Esophagus muscularis mucosa (tissue), 4 donors: Measurements from ENCODE around the gene PLCH1. TPM values are rescaled to one million over a fixed set of nuclear protein-coding genes. Genes with fewer than 3 reads are reported as not detected.
"Not testable (repeated sequence)": the region's sequence is repeated elsewhere in the genome, so short reads cannot be mapped to it uniquely, and the experiment has no call there.

Experiments used
- DNase-seq: peaks from one replicate; pipeline ENCODE4 v3.0.0-alpha.2; 2017; ENCODE audit errors: extremely low spot score
- H3K27ac ChIP-seq, 4 donors: fragments of 200-600 bp; sonication (generic); replicated peaks in 1 of 4; 1 replicate in 3 of 4; 2 replicates in 1 of 4; pipeline ENCODE4 v1.5.1; 2016 to 2019; ENCODE audit warnings: mild to moderate bottlenecking in 1 of 4
- H3K27me3 ChIP-seq, 4 donors: fragments of 200-600 bp; sonication (generic); one replicate each; pipeline versions ENCODE4 v1.5.1 to v1.6.0; 2016 to 2019
- H3K36me3 ChIP-seq, 4 donors: fragments of 200-600 bp; sonication (generic); one replicate each; pipeline ENCODE4 v1.5.1; 2016 to 2019
- H3K4me1 ChIP-seq, 4 donors: fragments of 200-600 bp; sonication (generic); one replicate each; pipeline ENCODE4 v1.5.1; 2016 to 2019
- H3K4me3 ChIP-seq, 4 donors: fragments of 200-600 bp; sonication (generic); 1 replicate in 2 of 4; 2 replicates in 2 of 4; pipeline ENCODE4 v1.5.1; 2016 to 2019; ENCODE audit warnings: mild to moderate bottlenecking in 4 of 4, moderate library complexity in 1 of 4
- H3K9me3 ChIP-seq, 4 donors: fragments of 200-600 bp; sonication (generic); 1 replicate in 3 of 4; 2 replicates in 1 of 4; pipeline ENCODE4 v1.5.1; 2016 to 2019
- CTCF ChIP-seq, 3 experiments: fragments of 200-600 bp in 2 of 3; fragments of 450-650 bp in 1 of 3; sonication (generic) in 2 of 3; IDR thresholded peaks; one replicate each; pipeline ENCODE4 v1.5.1; 2017 to 2019; ENCODE audit warnings: antibody characterized with exemption in 3 of 3, mild to moderate bottlenecking in 2 of 3, moderate library complexity in 1 of 3
- EP300 ChIP-seq: sonication (generic); formaldehyde crosslinking; IDR thresholded peaks from one replicate; pipeline ENCODE4 v1.6.1; 2017; ENCODE audit warnings: antibody characterized with exemption
- POLR2A ChIP-seq: fragments of 450-650 bp; IDR thresholded peaks from one replicate; pipeline ENCODE4 v1.6.1; 2017; ENCODE audit warnings: antibody characterized with exemption, moderate library complexity, mild to moderate bottlenecking, low read depth
- POLR2AphosphoS5 ChIP-seq, 2 donors: sonication (generic); formaldehyde crosslinking; IDR thresholded peaks; one replicate each; pipeline ENCODE4 v1.6.1; 2017; ENCODE audit warnings: antibody characterized with exemption in 2 of 2
- WGBS: methylation state at CpG from one replicate; pipeline ENCODE4 v1.1.5; 2018; 5-methylcytosine and 5-hydroxymethylcytosine counted together
- intact Hi-C: fragments of 100-400 bp; cut with DNase I; formaldehyde crosslinking; loops from one replicate; pipeline ENCODE4 v1.15.1; 2023
- total RNA-seq, 4 donors: library from RNA; depleted of rRNA; stranded (reverse); fragments of >200 nt; gene quantifications; one replicate each; pipeline versions ENCODE4 v1.1.0 to v1.2.1, GENCODE V29; 2016

PLCH1 gene
- total RNA-seq, 4 donors from 2014 or later: under 0.01 to 0.52 (median 0.36) TPM

DNA sequence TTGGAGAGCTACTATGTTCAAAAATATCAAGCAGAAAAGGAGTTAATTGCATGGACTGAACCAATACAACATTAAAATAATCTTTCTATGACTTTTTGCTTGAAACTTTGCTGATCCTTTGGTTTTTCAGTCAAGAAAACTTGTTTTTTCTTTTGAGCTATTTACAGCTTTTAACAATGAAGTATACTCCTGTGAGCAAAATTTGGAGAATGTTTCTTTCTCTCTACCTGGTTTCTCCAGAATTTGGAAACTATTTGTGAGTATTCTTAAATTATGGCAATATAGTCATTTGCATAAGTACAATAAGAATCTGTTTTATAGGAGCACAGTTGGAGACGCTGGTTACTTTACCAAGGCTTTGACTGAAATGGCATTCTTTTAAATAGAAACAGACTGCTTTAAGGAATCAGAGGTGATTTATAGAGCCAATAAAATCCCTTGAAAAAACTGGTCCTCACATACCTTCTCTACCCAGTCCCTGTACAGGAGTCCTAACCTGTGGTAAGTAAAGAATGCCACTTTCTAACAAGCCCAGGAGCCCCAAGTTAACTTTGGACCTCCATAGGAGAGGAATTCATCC is 127.4 kb downstream of the PLCH1 start:
- intact Hi-C loops: no loop called here
- peaks cover 0 to 8% (median 4%) of the 10 kb centered on the region in 4 donors for H3K9me3 ChIP-seq
- no peaks in the 10 kb centered on the region for H3K4me1 ChIP-seq
- WGBS: 100% methylated on average over 1 of the region's 1 CpG
- TF ChIP-seq POLR2AphosphoS5 (IDR thresholded peaks at IDR 0.05): no peak
- TF ChIP-seq POLR2A: no peak
- no peak for TF ChIP-seq CTCF (IDR thresholded peaks at IDR 0.05)
- no peak for TF ChIP-seq EP300
- H3K36me3 ChIP-seq: no peaks in the 10 kb centered on the region
- DNase-seq: no peak
- no peaks in the 10 kb centered on the region for H3K27me3 ChIP-seq
- H3K27ac ChIP-seq: no peak overlapping the region
- no peak overlapping the region for H3K4me3 ChIP-seq

DNA sequence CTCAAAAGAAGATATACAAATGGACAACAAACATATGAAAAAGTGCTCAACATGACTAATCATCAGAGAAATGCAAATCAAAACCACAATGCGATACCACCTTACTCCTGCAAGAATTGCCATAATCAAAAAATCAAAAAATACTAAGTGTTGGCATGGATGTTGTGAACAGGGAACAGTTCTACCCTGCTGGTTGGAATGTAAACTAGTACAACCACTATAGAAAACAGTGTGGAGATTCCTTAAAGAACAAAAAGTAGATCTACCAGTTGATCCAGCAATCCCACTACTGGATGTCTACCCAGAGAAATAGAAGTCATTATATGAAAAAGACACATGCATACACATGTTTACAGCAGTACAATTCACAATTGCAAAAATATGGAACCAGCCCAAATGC is 129.7 kb downstream of the PLCH1 start:
- H3K27ac ChIP-seq, H3K4me3 ChIP-seq, DNase-seq, H3K4me1 ChIP-seq, H3K9me3 ChIP-seq, H3K36me3 ChIP-seq, intact Hi-C loops, H3K27me3 ChIP-seq: not testable (repeated sequence)
- 93% methylated on average over 1 of the region's 1 CpG for WGBS

GRCh38 chr3:155614410-155614809 is 130.5 kb downstream of the PLCH1 start:
- H3K36me3 ChIP-seq, H3K27me3 ChIP-seq, H3K4me3 ChIP-seq, H3K4me1 ChIP-seq, intact Hi-C loops, H3K27ac ChIP-seq, DNase-seq, H3K9me3 ChIP-seq: not testable (repeated sequence)

- H3K36me3 ChIP-seq: no peaks in the 10 kb centered on the region
- no peak for TF ChIP-seq POLR2AphosphoS5 (IDR thresholded peaks at IDR 0.05)
- no peak for TF ChIP-seq POLR2A
- no peak for TF ChIP-seq EP300
- no peak for TF ChIP-seq CTCF (IDR thresholded peaks at IDR 0.05)
- H3K27me3 ChIP-seq: no peaks in the 10 kb centered on the region
- H3K27ac ChIP-seq: no peak overlapping the region
- peaks cover 0 to 12% (median 8%) of the 10 kb centered on the region in 4 donors for H3K9me3 ChIP-seq
- no peak overlapping the region for H3K4me3 ChIP-seq
- intact Hi-C loops: no loop called here
- H3K4me1 ChIP-seq: no peaks in the 10 kb centered on the region
- DNase-seq: no peak
These were observed 133.4 kb downstream of the PLCH1 start for GRCh38 chr3:155611456-155611855.

DNA sequence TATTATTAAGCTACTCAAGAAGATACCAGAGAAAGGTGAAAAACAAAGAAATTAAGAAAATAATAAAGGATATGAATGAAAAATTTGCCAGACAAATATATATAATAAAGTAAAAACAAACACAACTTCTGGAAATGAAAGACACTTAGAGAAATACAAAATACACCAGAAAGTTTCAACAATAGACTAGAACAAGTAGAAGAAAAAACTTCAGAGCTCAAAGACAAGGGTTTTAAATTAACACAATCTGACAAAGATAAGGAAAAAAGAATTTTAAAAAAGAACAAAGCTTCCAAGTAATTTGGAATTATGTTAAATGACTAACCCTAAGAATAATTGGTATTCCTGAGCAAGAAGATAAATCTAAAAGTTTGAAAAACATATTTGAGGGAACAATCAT is 135.3 kb downstream of the PLCH1 start:
- Histone ChIP-seq H3K36me3 (no peaks in the 10 kb centered on the region), H3K27me3 (no peaks in the 10 kb centered on the region), H3K4me3 (no peak overlapping the region), H3K4me1 (no peaks in the 10 kb centered on the region), H3K9me3 (peaks cover 0 to 12% (median 0%) of the 10 kb centered on the region in 4 donors), H3K27ac (no peak overlapping the region)
- no peak for TF ChIP-seq POLR2AphosphoS5 (IDR thresholded peaks at IDR 0.05)
- no peak for TF ChIP-seq EP300
- no peak for TF ChIP-seq CTCF (IDR thresholded peaks at IDR 0.05)
- TF ChIP-seq POLR2A: no peak
- intact Hi-C loops: no loop called here
- no peak for DNase-seq

DNA sequence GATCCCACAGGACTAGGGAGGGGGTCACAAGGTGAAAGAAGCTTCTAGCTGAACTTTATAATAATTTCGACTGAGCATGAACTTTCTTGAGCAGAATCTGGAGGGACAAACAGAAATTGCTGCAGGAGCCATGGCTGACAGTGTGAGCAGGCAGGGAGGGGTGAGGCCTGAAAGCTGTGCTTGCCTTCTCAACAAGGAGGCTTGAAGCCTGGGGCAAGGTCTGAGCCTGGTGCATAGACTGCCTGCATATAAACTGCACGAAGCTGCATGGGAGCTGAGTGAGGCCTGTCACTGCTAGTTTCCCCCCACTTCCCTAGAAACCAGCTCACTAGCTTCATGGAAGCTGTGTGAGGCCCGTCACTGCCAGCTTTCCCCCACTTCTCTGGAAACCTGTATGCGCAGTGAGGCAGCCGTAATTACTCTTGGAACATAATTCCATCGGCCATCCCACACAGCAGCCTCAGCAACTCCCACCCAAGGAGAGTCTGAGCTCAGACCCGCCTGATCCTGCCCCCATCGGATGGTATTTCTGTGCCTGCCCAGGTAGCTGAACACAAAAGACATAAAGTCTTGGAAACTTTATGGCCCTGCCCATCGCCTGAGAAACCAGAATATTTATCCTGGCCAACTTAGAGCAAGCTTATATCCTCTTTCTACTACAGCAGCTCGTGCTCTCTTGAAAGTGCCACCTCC is 136.5 kb downstream of the PLCH1 start:
- peaks cover 0 to 12% (median 0%) of the 10 kb centered on the region in 4 donors for H3K9me3 ChIP-seq
- no peak overlapping the region for H3K4me3 ChIP-seq
- H3K27ac ChIP-seq: no peak overlapping the region
- no peaks in the 10 kb centered on the region for H3K36me3 ChIP-seq
- H3K4me1 ChIP-seq: no peaks in the 10 kb centered on the region
- no peak for DNase-seq
- WGBS: 85% methylated on average over 10 of the region's 10 CpGs
- TF ChIP-seq CTCF (IDR thresholded peaks at IDR 0.05) (no peak), POLR2A (no peak), POLR2AphosphoS5 (IDR thresholded peaks at IDR 0.05) (no peak), EP300 (no peak)
- intact Hi-C loops: no loop called here
- H3K27me3 ChIP-seq: no peaks in the 10 kb centered on the region
